GM19328 (cell line): ENCODE data around the gene ADCY9.
"Not testable (repeated sequence)": the region's sequence is repeated elsewhere in the genome, so short reads cannot be mapped to it uniquely, and the experiment has no call there.

ENCODE experiments used
- ATAC-seq: cut with Tn5 transposase; IDR thresholded peaks from one replicate; pipeline ENCODE4 v1.9.1; 2021; ENCODE audit warnings: mild to moderate bottlenecking, moderate library complexity; ENCODE audit not compliant: unreplicated experiment

The ADCY9 gene

GRCh38 chr16:3983081-3983520, 133.1 kb downstream of the ADCY9 start:
- ATAC-seq = no peak

- no peak for ATAC-seq
Measured at GRCh38 chr16:3982216-3982615, 134.0 kb downstream of the ADCY9 start.

- no peak for ATAC-seq
Measured at GRCh38 chr16:3980253-3981111, 135.8 kb downstream of the ADCY9 start.

DNA sequence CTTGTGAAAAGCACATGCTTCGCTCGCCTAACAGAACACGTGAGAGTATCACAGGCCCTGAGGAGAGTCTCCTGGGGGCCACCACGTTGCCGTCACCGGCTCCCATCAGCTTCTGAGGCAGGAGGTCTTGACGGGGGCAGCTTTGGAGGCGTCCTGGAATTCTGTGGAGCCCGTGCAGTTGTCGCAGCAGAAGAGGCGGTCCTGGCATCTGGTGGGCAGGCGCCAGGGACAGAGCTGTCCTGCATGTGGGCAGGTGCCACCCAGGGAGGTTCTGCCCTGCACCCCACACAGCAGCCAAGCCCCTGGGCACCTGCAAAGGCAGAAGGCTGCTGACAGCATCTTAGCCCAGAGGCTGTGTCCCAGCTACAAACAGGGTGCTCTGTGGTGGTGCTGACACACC, 136.7 kb downstream of the ADCY9 start:
- no peak for ATAC-seq

DNA sequence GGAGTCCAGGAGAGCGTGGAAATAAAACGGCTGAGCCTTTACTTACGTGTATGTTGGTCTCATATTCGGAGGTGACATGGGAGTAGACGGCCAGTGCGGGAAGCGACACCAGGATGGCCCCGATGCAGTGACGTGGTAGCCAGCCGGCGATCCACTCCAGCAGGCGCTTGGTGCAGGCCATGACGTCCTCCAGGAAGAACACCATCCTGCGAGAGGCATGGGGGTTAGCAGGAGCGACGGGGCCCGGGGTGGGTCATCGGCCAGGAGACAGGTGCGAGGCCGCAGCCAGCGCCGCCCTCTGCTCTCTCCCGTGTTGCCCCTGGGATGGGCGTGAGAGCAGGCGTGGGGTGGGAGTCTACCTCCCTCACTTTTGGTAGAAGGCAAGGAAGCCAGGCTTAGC, 137.2 kb downstream of the ADCY9 start:
- ATAC-seq = no peak

DNA sequence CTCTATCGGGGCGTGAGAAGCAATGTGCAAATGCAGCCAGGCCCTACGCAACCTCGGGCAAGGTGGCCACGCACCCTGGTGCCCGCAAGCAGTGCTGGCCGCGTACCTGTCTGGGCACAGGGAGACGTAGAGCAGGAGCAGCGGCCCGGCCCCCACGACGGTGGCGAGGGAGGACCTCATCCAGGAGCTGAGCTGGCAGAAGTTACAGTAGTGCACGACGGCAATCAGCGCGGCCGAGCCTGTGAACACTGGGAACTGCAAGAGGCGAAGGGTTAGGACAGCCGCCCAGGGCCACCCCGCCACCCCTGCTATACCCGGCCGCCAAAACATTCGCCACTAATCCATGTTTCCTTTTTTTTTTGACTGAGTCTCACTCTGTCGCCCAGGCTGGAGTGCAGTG, 138.9 kb downstream of the ADCY9 start:
- no peak for ATAC-seq

- ATAC-seq = no peak
Measured at GRCh38 chr16:3974751-3975150, 141.5 kb downstream of the ADCY9 start.

GRCh38 chr16:3971706-3972105, 144.5 kb downstream of the ADCY9 start:
- no peak for ATAC-seq

DNA sequence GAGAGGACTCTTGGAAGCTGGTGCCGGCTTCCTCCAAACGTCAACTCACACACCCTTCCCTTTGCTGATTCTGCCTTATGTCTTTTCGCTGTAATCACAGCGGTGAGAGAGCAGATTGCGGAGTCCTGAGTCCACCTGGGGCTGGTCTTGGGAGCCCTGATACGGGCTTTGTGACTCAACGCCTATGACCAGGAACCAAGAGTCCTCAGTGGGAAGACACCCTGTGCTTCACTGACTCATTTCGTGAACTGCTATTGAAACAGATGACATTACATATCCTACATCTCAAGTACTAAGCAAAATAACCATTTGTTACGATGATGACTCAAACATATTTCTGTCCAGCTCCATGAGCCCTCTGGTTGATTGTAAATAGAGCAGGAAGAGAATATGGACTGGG, 145.0 kb downstream of the ADCY9 start:
- ATAC-seq = no peak

DNA sequence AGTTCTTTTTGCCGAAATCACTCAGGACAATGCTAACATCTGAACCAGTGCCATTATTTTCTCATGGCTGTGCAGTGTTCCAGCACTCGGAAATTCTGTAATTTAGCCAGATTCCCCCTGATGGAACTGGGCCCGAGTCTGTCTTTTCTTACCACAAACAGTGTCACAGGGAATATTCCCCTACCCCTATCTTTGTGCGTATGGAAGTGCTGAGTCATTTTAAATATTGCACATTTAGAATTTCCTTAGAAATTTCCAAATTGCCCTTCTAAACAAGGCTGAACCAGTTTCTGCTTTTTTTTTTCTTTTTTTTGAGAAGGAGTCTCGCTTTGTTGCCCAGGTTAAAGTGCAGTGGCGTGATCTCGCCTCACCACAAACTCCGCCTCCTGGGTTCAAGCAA, 147.7 kb downstream of the ADCY9 start:
- ATAC-seq = no peak

DNA sequence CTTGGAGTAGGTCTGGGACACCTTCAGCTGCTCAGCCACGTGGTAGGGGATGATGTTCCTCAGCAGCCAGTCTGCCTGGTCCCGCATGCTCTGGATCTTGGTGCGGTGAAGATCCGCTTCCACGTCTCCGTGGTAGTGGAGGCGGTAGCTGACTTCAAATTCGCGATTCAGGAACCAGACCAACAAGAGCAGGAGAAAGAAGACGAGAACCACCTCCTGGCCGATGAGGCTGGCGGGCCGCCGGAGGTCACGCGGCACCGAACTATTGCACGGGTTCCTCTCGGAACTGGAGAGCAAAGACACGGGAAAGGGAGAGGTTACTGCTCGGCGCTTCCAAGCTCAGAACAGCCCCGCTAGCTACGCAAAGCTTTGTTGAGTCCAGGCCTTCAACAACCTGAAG, 149.6 kb downstream of the ADCY9 start:
- ATAC-seq = no peak

DNA sequence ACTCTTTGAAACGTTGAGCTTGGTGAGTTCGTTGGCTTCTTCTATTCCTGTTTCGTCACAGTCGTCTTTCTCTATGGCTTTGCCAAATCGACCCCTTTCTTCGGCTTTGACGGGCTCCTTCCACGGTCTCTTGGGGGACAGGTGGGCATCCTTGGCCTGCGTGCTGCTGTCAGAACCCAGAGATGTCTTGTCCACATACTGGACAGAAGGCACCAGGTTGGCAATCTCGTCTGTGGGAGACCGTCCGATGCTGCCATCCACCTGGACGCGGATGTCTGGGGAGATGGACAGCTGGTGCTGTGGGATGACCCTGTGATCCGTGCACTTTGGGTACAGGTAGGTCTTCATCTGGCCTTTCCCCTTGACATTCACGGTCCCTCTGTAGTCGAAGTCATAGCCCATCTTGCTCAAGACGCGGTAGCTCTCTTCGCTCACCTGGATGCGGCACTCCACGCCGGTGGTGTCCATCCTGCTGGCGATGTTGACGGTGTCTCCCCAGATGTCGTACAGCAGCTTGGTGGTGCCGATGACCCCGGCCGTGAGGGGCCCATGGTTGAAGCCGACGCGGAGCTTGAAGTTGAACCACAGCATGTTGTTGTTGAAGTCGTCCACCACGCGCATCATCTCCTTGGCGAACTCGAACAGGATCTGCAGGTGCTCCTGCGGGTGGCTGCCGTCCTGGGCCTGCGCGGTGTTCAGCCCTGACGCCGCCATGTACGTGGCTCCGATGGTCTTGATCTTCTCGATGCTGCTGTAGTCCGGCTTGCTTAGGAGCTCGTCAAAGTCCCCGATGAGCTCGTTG, 150.3 kb downstream of the ADCY9 start:
- no peak for ATAC-seq

GRCh38 chr16:3965306-3965705, 150.9 kb downstream of the ADCY9 start:
- no peak for ATAC-seq

DNA sequence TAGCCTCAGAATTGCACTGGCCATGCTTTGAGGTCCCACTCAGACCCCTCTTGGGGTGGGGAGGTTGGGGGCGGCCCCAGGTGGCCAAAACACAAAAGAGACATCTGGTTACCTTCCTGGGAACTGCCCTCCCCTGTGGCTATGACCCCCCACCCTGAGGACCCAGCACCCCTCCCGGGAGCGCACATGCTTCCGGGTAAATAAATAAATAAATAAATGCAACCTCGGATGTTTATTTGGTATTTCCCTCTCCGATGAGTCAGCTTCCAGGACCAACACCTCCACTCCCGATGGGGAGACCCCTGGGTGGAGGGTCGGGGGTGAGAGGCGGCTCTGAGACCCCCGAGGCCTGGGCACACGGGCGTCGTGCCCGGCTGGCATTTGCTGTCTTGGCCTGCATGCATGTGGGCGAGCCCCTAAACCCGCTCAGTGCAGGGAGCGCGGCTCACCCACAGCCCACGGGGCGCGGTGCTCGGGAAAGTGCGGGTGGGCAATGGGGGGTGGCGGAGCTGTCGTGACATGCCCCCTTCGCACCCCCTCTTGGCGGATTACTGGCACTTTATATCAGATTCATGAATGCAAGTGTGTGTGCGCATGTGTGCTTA, 151.5 kb downstream of the ADCY9 start:
- ATAC-seq = no peak

GRCh38 chr16:3963886-3964685, 152.2 kb downstream of the ADCY9 start:
- no peak for ATAC-seq

- no peak for ATAC-seq
Measured at GRCh38 chr16:3963203-3963602, 153.0 kb downstream of the ADCY9 start.

DNA sequence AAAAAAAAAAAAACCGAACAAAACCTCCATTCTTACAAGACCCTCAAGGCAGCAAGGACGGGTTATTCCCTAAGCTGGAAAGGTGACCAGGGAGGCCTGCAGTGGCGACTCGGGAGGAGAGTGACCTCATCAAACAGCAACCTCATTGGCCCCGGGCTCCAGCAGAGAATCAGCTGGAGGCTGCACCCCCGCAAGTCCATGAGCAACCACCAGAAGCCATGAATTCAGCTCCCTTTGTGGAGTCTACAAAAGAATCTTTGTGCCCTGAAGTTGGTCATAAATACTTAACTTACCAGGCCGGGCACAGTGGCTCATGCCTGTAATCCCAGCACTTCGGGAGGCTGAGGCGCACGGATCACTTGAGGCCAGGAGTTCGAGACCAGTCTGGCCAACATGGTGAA, 154.8 kb downstream of the ADCY9 start:
- no peak for ATAC-seq

- not testable (repeated sequence) for ATAC-seq
Measured at GRCh38 chr16:3959926-3960590, 156.2 kb downstream of the ADCY9 start.

GRCh38 chr16:3959148-3959547, 157.1 kb downstream of the ADCY9 start:
- ATAC-seq = no peak

DNA sequence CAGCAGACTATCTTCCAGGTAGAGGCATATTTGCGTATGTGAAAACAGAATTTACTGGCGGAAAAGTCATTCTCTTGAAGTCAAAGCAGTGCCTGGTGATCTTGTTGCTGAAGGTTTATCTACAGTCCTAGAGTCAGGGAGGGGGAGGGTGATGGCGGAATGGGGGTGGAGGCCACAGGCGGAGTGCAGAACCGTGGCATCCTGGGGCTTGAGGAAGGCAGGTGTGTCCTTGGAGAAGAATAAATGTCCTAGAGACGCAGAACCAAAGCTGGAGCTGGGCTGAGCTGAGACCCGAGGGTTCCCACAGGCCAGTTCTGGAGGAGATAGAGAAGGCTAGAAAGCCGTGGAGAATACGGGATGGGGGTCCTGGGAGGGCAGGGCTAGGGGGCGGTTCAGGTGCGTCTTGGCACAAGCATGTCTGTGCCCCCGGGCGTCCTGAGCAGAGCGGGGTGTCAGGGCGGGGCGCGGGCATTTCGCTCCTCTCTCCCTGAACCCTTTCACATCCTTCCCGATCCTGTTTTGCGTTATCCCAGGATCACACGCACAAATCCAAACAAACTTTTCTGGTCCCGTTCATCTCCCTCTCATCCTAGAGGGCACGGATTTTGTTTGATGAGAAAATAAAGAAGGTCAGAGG, 158.8 kb downstream of the ADCY9 start:
- no peak for ATAC-seq
